Fibroblast of mammary gland (primary cell): ENCODE measurements around the gene EMD.
A peak's percentile ranks its signal among the peaks of the same experiment; 100 is the strongest.
"Not testable (repeated sequence)": the region's sequence is repeated elsewhere in the genome, so short reads cannot be mapped to it uniquely, and the experiment has no call there.

ENCODE experiments used
- DNase-seq: peaks from one replicate; pipeline ENCODE4 v3.0.0-alpha.2; 2010; ENCODE audit warnings: low read depth
- H3K4me3 ChIP-seq: 2 replicates; pipeline ENCODE4 v1.5.1; 2011; ENCODE audit warnings: low read depth, mild to moderate bottlenecking, low read length, moderate library complexity; ENCODE audit not compliant: control insufficient read depth
- CTCF ChIP-seq: conservative IDR thresholded peaks from 2 replicates; pipeline ENCODE4 v1.5.1; 2011; ENCODE audit warnings: low read depth, low read length, inconsistent platforms; ENCODE audit not compliant: control insufficient read depth, insufficient read depth

Gene EMD

GRCh38 chrX:154378799-154379568, at the start of gene EMD:
Gene EMD, plus strand, starts transcription at chrX:154379295. Its CDS starts 190 bp downstream, at chrX:154379485.
- TF ChIP-seq CTCF = no peak
- peak within 1 kb of the TSS; percentile 71 for H3K4me3 ChIP-seq
- DNase-seq = peak; percentile 95

- no peak for DNase-seq
- TF ChIP-seq CTCF = no peak
- no peak overlapping the region for H3K4me3 ChIP-seq
These were observed 46.5 kb upstream of the EMD start for GRCh38 chrX:154332561-154332960.

- H3K4me3 ChIP-seq = no peak overlapping the region
- no peak for TF ChIP-seq CTCF
- no peak for DNase-seq
These were observed 46.0 kb upstream of the EMD start for GRCh38 chrX:154333116-154333515.

GRCh38 chrX:154333837-154334271, 45.2 kb upstream of the EMD start:
- DNase-seq = no peak
- no peak for TF ChIP-seq CTCF
- H3K4me3 ChIP-seq = no peak overlapping the region

GRCh38 chrX:154334496-154334895, 44.6 kb upstream of the EMD start:
- no peak for DNase-seq
- no peak for TF ChIP-seq CTCF

GRCh38 chrX:154341399-154342298, 37.4 kb upstream of the EMD start:
- DNase-seq, H3K4me3 ChIP-seq: not testable (repeated sequence)

More at GRCh38 chrX:154334496-154334895, 44.6 kb upstream of the EMD start:
- H3K4me3 ChIP-seq = no peak overlapping the region

GRCh38 chrX:154343063-154343462, 36.0 kb upstream of the EMD start:
- H3K4me3 ChIP-seq, DNase-seq: not testable (repeated sequence)

- H3K4me3 ChIP-seq, DNase-seq: not testable (repeated sequence)
These were observed 35.5 kb upstream of the EMD start for GRCh38 chrX:154343620-154344019.
